ENCODE data around the gene TDRD7. TPM values are rescaled to one million over a fixed set of nuclear protein-coding genes. Genes with fewer than 3 reads are reported as not detected.
A peak's percentile ranks its signal among the peaks of the same experiment; 100 is the strongest.

The TDRD7 gene
- total and polyA plus RNA-seq, 2 experiments from 2014 or later = 10.4 to 18.2 TPM

- Histone ChIP-seq H3K4me2 (peak overlapping the region; percentile 82), H4K20me1 (ENCODE audit: insufficient read depth, poor library complexity, severe bottlenecking) (no peaks in the 10 kb centered on the region), H3K27me3 (no peaks in the 10 kb centered on the region), H3K9me2 (replicated peaks; ENCODE audit: insufficient read depth) (no peaks in the 10 kb centered on the region), H2AFZ (no peak overlapping the region), H3K36me3 (replicated peaks; ENCODE audit: insufficient read depth, low read depth) (no peaks in the 10 kb centered on the region), H3K4me3 (no peak overlapping the region), H3K79me2 (peaks cover 53% of the 10 kb centered on the region), H3K4me1 (ENCODE audit: insufficient read depth) (peaks cover 6% of the 10 kb centered on the region), H3K9me3 (ENCODE audit: low read depth) (no peaks in the 10 kb centered on the region), H3K27ac (no peak overlapping the region)
- TF ChIP-seq EZH2phosphoT487 (IDR thresholded peaks at IDR 0.05; ENCODE audit: low read depth, severe bottlenecking, unreplicated experiment) (no peak), EZH2 (IDR thresholded peaks at IDR 0.05; ENCODE audit: borderline replicate concordance) (no peak), CTCF (IDR thresholded peaks at IDR 0.05; ENCODE audit: poor library complexity) (no peak)
- no peak for DNase-seq (ENCODE audit: low spot score)
- WGBS (ENCODE audit: low lambda C conversion rate, missing lambda C conversion rate) = 77% methylated on average over 4 of the region's 4 CpGs
Observed at GRCh38 chr9:97413462-97413861, 1.6 kb downstream of the TDRD7 start.

GRCh38 chr9:97415146-97415545, 3.2 kb downstream of the TDRD7 start:
- Histone ChIP-seq H3K9me2 (replicated peaks; ENCODE audit: insufficient read depth) (no peaks in the 10 kb centered on the region), H3K79me2 (peaks cover 57% of the 10 kb centered on the region), H3K4me2 (no peak overlapping the region), H4K20me1 (ENCODE audit: insufficient read depth, poor library complexity, severe bottlenecking) (no peaks in the 10 kb centered on the region), H2AFZ (no peak overlapping the region), H3K27me3 (no peaks in the 10 kb centered on the region), H3K36me3 (replicated peaks; ENCODE audit: insufficient read depth, low read depth) (no peaks in the 10 kb centered on the region), H3K27ac (no peak overlapping the region), H3K4me3 (no peak overlapping the region), H3K9me3 (ENCODE audit: low read depth) (no peaks in the 10 kb centered on the region), H3K4me1 (ENCODE audit: insufficient read depth) (peaks cover 15% of the 10 kb centered on the region)
- DNase-seq (ENCODE audit: low spot score) = no peak
- WGBS (ENCODE audit: low lambda C conversion rate, missing lambda C conversion rate) = 77% methylated on average over 2 of the region's 2 CpGs
- TF ChIP-seq EZH2 (IDR thresholded peaks at IDR 0.05; ENCODE audit: borderline replicate concordance) (no peak), CTCF (IDR thresholded peaks at IDR 0.05; ENCODE audit: poor library complexity) (no peak), EZH2phosphoT487 (IDR thresholded peaks at IDR 0.05; ENCODE audit: low read depth, severe bottlenecking, unreplicated experiment) (no peak)

DNA sequence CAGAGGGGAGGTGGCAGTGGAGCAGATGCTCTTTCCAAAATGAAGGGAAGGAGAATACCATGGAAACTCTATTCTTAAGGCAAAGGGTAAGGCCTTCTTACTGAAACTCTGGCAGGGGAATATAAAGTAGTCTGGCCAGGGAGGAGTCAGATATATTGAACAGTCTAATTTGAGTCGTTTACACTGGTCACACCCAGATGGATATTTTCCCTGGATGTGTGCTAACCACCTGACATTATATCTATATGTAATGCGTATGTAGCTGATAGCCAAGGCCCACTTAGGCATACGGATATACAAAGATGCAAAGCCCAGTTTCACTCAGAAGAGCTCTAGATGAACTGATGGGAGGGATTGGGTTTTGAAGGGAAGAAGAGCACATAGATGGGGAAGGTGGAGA, 7.0 kb downstream of the TDRD7 start:
- TF ChIP-seq EZH2phosphoT487 (IDR thresholded peaks at IDR 0.05; ENCODE audit: low read depth, severe bottlenecking, unreplicated experiment) (no peak), CTCF (IDR thresholded peaks at IDR 0.05; ENCODE audit: poor library complexity) (no peak), EZH2 (IDR thresholded peaks at IDR 0.05; ENCODE audit: borderline replicate concordance) (no peak)
- 83% methylated on average over 3 of the region's 3 CpGs for WGBS (ENCODE audit: low lambda C conversion rate, missing lambda C conversion rate)

More for the DNA sequence above, 7.0 kb downstream of the TDRD7 start:
- no peak overlapping the region for H2AFZ ChIP-seq
- no peaks in the 10 kb centered on the region for H3K27me3 ChIP-seq
- H3K36me3 ChIP-seq (replicated peaks; ENCODE audit: insufficient read depth, low read depth) = no peaks in the 10 kb centered on the region
- peaks cover 15% of the 10 kb centered on the region for H3K4me1 ChIP-seq (ENCODE audit: insufficient read depth)
- DNase-seq (ENCODE audit: low spot score) = no peak
- peaks cover 79% of the 10 kb centered on the region for H3K79me2 ChIP-seq
- H3K4me3 ChIP-seq = no peak overlapping the region
- no peak overlapping the region for H3K27ac ChIP-seq
- no peaks in the 10 kb centered on the region for H3K9me2 ChIP-seq (replicated peaks; ENCODE audit: insufficient read depth)
- no peak overlapping the region for H3K4me2 ChIP-seq
- H4K20me1 ChIP-seq (ENCODE audit: insufficient read depth, poor library complexity, severe bottlenecking) = no peaks in the 10 kb centered on the region
- no peaks in the 10 kb centered on the region for H3K9me3 ChIP-seq (ENCODE audit: low read depth)

Measured in hepatocyte (in vitro differentiated cells).